ENCODE data around the gene DLG4.

DLG4 gene

GRCh38 chr17:7228920-7229319, 9.3 kb upstream of the DLG4 start:
- WGBS, 2 experiments, result 95 to 97% methylated on average over 14 of the region's 14 CpGs
- no peak overlapping the region for H3K27ac ChIP-seq (ENCODE audit: insufficient read depth, low read depth, low read length, poor library complexity, severe bottlenecking)

DNA sequence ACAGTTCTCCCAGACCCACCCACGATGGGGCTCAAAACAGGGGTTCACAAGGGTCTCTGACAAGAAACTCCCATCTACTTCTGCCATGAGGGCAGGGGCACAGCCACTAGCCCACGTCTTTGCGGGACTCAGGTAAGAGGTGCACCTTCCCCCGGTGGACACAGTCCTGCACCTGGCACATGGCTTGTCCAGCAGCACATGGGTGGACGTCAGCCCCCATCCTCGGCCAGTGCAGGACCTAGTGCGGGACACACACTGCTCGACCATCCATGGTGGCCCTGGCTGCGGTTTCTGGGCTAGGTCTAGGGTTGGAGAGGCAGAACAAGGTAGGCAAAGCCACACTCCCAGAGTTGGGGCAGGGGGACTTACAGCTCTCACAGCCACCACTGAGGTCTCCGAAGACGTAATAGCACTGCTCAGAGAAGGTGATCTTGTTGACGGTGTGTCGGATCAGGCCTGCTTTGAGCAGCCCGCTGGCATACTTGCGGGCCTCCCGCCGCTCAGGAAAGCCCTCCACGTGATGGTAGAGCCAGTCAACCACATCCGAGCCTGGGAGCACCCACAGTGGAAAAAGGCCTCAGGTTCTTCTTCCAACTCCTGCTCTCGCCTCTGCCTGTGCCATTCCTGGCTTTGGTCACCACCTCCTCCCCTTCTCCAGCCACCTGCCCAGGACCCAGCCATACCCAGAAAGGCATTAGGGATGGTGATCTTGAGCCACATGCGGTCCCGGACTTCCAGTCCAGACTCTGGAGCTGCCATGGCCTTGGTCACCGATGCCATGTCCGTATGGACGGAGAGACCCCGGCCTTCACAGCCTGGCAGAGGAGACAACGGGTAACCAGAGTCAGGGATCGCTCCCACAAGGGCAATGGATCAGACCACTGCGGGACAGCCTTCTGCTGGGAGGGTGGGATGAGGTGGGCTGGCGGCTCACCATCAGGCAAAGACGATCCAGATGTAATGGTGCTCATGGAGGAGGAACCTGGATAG, 7.4 kb upstream of the DLG4 start:
- no peak overlapping the region for H3K27ac ChIP-seq (ENCODE audit: insufficient read depth, low read depth, low read length, poor library complexity, severe bottlenecking)
- no peaks in the 10 kb centered on the region for H3K9me3 ChIP-seq (ENCODE audit: control insufficient read depth, low read length)
- H3K4me3 ChIP-seq (ENCODE audit: insufficient read depth, low read depth, low read length), result no peak overlapping the region
- H3K4me1 ChIP-seq (ENCODE audit: control insufficient read depth, insufficient read depth, low read length), result peaks cover 4% of the 10 kb centered on the region
- 96 to 97% methylated on average over 31 of the region's 31 CpGs for WGBS, 2 experiments
- peaks cover 74% of the 10 kb centered on the region for H3K36me3 ChIP-seq (ENCODE audit: control insufficient read depth, insufficient read depth, low read length)
- no peaks in the 10 kb centered on the region for H3K27me3 ChIP-seq (ENCODE audit: control insufficient read depth, insufficient read depth, low read length, poor library complexity, severe bottlenecking)

More at GRCh38 chr17:7228920-7229319, 9.3 kb upstream of the DLG4 start:
- no peak overlapping the region for H3K4me3 ChIP-seq (ENCODE audit: insufficient read depth, low read depth, low read length)
- no peaks in the 10 kb centered on the region for H3K9me3 ChIP-seq (ENCODE audit: control insufficient read depth, low read length)
- H3K27me3 ChIP-seq (ENCODE audit: control insufficient read depth, insufficient read depth, low read length, poor library complexity, severe bottlenecking), result no peaks in the 10 kb centered on the region
- H3K4me1 ChIP-seq (ENCODE audit: control insufficient read depth, insufficient read depth, low read length), result peaks cover 9% of the 10 kb centered on the region
- peaks cover 56% of the 10 kb centered on the region for H3K36me3 ChIP-seq (ENCODE audit: control insufficient read depth, insufficient read depth, low read length)

- Histone ChIP-seq H3K9me3 (ENCODE audit: control insufficient read depth, low read length) (no peaks in the 10 kb centered on the region), H3K27ac (ENCODE audit: insufficient read depth, low read depth, low read length, poor library complexity, severe bottlenecking) (peak overlapping the region; percentile 8), H3K36me3 (ENCODE audit: control insufficient read depth, insufficient read depth, low read length) (peaks cover 74% of the 10 kb centered on the region), H3K27me3 (ENCODE audit: control insufficient read depth, insufficient read depth, low read length, poor library complexity, severe bottlenecking) (no peaks in the 10 kb centered on the region), H3K4me1 (ENCODE audit: control insufficient read depth, insufficient read depth, low read length) (no peaks in the 10 kb centered on the region), H3K4me3 (ENCODE audit: insufficient read depth, low read depth, low read length) (no peak overlapping the region)
- WGBS, 2 experiments, result 90 to 92% methylated on average over 21 of the region's 21 CpGs
Measured at GRCh38 chr17:7225711-7226331, 6.2 kb upstream of the DLG4 start.

- 83% methylated on average over 15 of the region's 15 CpGs for WGBS, 2 experiments
- H3K9me3 ChIP-seq (ENCODE audit: control insufficient read depth, low read length), result no peaks in the 10 kb centered on the region
- no peaks in the 10 kb centered on the region for H3K27me3 ChIP-seq (ENCODE audit: control insufficient read depth, insufficient read depth, low read length, poor library complexity, severe bottlenecking)
- no peak overlapping the region for H3K4me3 ChIP-seq (ENCODE audit: insufficient read depth, low read depth, low read length)
- peaks cover 66% of the 10 kb centered on the region for H3K36me3 ChIP-seq (ENCODE audit: control insufficient read depth, insufficient read depth, low read length)
- H3K4me1 ChIP-seq (ENCODE audit: control insufficient read depth, insufficient read depth, low read length), result no peaks in the 10 kb centered on the region
- H3K27ac ChIP-seq (ENCODE audit: insufficient read depth, low read depth, low read length, poor library complexity, severe bottlenecking), result no peak overlapping the region
Measured at GRCh38 chr17:7224661-7225111, 5.0 kb upstream of the DLG4 start.

DNA sequence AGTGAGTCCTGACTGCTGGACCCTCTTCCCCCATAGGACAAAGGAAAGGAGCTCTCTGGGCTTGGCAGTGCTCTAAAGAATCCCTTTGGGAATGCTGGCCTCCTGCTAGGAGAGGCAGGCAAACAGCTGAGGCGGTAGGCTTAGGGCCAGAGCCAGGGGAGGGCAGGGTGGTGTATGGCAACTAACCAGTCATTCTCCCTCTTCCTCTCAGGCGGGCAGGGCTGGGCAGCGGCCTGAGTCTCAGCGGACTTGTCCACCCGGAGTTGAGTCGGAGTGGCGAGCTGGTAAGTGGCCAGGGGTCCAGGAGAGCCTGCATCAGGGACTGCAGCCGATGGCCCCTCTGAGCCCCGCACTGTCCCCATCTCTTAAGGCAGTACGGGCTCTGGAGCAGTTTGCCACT, 4.5 kb upstream of the DLG4 start:
- H3K4me1 ChIP-seq (ENCODE audit: control insufficient read depth, insufficient read depth, low read length), result peaks cover 4% of the 10 kb centered on the region
- H3K27ac ChIP-seq (ENCODE audit: insufficient read depth, low read depth, low read length, poor library complexity, severe bottlenecking), result no peak overlapping the region
- no peaks in the 10 kb centered on the region for H3K27me3 ChIP-seq (ENCODE audit: control insufficient read depth, insufficient read depth, low read length, poor library complexity, severe bottlenecking)
- WGBS, 2 experiments, result 88 to 92% methylated on average over 10 of the region's 10 CpGs
- peaks cover 61% of the 10 kb centered on the region for H3K36me3 ChIP-seq (ENCODE audit: control insufficient read depth, insufficient read depth, low read length)
- H3K9me3 ChIP-seq (ENCODE audit: control insufficient read depth, low read length), result no peaks in the 10 kb centered on the region
- no peak overlapping the region for H3K4me3 ChIP-seq (ENCODE audit: insufficient read depth, low read depth, low read length)

DNA sequence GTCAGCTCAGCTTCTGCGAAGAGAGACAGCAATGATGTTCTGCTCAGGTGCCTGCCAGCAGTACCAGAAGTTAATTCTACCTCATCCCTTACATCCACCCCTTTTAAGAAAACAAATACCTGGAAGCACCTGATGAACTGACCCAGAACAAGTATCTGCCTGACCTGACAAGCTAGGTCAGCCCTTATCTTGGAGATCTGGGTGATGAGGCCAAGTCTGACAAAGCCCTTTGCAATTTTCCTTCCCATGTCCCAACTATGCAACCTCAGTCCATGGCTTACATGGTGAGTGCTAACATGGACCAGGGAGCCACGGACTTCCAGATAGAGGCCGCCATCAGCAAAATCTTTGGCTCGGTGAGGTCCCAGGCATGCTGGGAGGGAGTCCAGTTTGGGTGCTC, 3.7 kb upstream of the DLG4 start:
- Histone ChIP-seq H3K27me3 (ENCODE audit: control insufficient read depth, insufficient read depth, low read length, poor library complexity, severe bottlenecking) (no peaks in the 10 kb centered on the region), H3K9me3 (ENCODE audit: control insufficient read depth, low read length) (no peaks in the 10 kb centered on the region), H3K36me3 (ENCODE audit: control insufficient read depth, insufficient read depth, low read length) (peaks cover 53% of the 10 kb centered on the region), H3K4me3 (ENCODE audit: insufficient read depth, low read depth, low read length) (no peak overlapping the region), H3K27ac (ENCODE audit: insufficient read depth, low read depth, low read length, poor library complexity, severe bottlenecking) (no peak overlapping the region), H3K4me1 (ENCODE audit: control insufficient read depth, insufficient read depth, low read length) (peaks cover 12% of the 10 kb centered on the region)
- WGBS, 2 experiments, result 95 to 98% methylated on average over 4 of the region's 4 CpGs

- Histone ChIP-seq H3K27me3 (ENCODE audit: control insufficient read depth, insufficient read depth, low read length, poor library complexity, severe bottlenecking) (no peaks in the 10 kb centered on the region), H3K27ac (ENCODE audit: insufficient read depth, low read depth, low read length, poor library complexity, severe bottlenecking) (no peak overlapping the region), H3K4me1 (ENCODE audit: control insufficient read depth, insufficient read depth, low read length) (peaks cover 16% of the 10 kb centered on the region), H3K9me3 (ENCODE audit: control insufficient read depth, low read length) (no peaks in the 10 kb centered on the region), H3K36me3 (ENCODE audit: control insufficient read depth, insufficient read depth, low read length) (peaks cover 49% of the 10 kb centered on the region), H3K4me3 (ENCODE audit: insufficient read depth, low read depth, low read length) (no peak overlapping the region)
- WGBS, 2 experiments, result 90 to 94% methylated on average over 7 of the region's 7 CpGs
Measured at GRCh38 chr17:7222972-7223292, 3.3 kb upstream of the DLG4 start.

DNA sequence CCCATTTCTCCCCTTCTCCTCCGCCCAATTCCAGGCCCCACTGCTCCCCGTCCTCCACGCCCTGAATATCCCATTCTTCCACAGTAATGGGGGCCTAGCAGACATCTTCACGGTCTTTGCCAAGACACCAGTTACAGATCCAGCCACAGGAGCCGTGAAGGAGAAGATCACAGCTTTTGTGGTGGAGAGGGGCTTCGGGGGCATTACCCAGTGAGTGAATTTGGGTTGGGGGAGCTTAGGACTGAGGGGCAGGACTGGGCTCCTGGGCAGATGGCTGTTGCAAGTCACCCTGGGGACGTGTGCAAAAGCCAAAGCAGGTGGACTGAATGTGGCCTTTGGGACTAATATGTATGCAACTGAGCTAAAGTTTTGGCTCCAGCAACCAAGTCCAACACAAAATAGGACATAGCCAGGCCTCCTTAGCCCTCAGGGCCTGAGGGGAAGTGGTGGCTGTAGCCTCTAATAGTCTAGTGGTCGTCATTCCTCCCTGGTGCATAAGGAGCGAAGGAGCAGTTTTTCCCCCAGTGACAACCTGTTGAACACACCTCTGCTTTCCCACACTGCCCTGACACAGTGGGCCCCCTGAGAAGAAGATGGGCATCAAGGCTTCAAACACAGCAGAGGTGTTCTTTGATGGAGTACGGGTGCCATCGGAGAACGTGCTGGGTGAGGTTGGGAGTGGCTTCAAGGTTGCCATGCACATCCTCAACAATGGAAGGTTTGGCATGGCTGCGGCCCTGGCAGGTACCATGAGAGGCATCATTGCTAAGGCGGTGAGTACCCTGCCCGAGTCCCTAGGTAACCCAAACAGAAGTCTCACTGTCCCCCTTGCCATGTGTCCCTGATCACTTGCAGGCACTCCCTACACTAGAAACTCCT, 2.7 kb upstream of the DLG4 start:
- Histone ChIP-seq H3K36me3 (ENCODE audit: control insufficient read depth, insufficient read depth, low read length) (peaks cover 45% of the 10 kb centered on the region), H3K27ac (ENCODE audit: insufficient read depth, low read depth, low read length, poor library complexity, severe bottlenecking) (no peak overlapping the region), H3K4me3 (ENCODE audit: insufficient read depth, low read depth, low read length) (no peak overlapping the region), H3K4me1 (ENCODE audit: control insufficient read depth, insufficient read depth, low read length) (peaks cover 20% of the 10 kb centered on the region), H3K9me3 (ENCODE audit: control insufficient read depth, low read length) (no peaks in the 10 kb centered on the region), H3K27me3 (ENCODE audit: control insufficient read depth, insufficient read depth, low read length, poor library complexity, severe bottlenecking) (no peaks in the 10 kb centered on the region)
- WGBS, 2 experiments, result 93 to 95% methylated on average over 15 of the region's 15 CpGs

DNA sequence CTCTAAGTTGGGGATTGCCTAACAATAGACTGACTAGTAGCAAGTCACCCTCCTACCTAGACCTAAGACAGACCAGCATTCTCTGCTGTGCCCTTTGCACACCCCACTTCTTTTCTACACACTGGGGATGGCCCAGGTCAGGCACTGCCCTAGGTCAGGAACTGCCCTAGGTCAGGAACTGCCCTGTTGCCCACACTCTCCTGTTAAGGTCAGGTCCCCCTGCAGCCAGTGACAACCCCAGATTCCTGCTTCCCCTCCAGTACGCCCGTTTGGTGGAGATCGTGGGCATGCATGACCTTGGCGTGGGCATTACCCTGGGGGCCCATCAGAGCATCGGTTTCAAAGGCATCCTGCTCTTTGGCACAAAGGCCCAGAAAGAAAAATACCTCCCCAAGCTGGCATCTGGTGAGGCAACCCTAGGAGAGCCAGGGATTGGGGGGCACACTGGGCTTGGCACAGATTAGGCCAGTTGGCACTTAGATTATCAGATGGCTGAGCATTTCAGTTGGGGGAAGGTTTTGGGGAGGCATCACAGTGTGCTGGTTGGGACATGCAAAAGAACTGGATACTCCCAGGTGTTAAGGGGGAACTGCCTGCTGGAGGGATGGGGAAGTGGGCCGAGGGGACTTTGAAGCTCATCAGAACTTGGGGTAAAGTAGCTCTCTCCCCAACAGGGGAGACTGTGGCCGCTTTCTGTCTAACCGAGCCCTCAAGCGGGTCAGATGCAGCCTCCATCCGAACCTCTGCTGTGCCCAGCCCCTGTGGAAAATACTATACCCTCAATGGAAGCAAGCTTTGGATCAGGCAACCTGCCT, 1.8 kb upstream of the DLG4 start:
- 95 to 96% methylated on average over 10 of the region's 10 CpGs for WGBS, 2 experiments
- peaks cover 23% of the 10 kb centered on the region for H3K4me1 ChIP-seq (ENCODE audit: control insufficient read depth, insufficient read depth, low read length)
- no peaks in the 10 kb centered on the region for H3K9me3 ChIP-seq (ENCODE audit: control insufficient read depth, low read length)
- H3K27me3 ChIP-seq (ENCODE audit: control insufficient read depth, insufficient read depth, low read length, poor library complexity, severe bottlenecking), result no peaks in the 10 kb centered on the region
- no peak overlapping the region for H3K27ac ChIP-seq (ENCODE audit: insufficient read depth, low read depth, low read length, poor library complexity, severe bottlenecking)
- peaks cover 39% of the 10 kb centered on the region for H3K36me3 ChIP-seq (ENCODE audit: control insufficient read depth, insufficient read depth, low read length)
- no peak overlapping the region for H3K4me3 ChIP-seq (ENCODE audit: insufficient read depth, low read depth, low read length)
